BE2C (cell line): ENCODE results near the gene SON.
"Not testable (repeated sequence)": the region's sequence is repeated elsewhere in the genome, so short reads cannot be mapped to it uniquely, and the experiment has no call there.

Experiments used
- DNase-seq: peaks from one replicate; pipeline ENCODE4 v3.0.0-alpha.2; 2020
- H3K27me3 ChIP-seq: fragments of 250-450 bp; sonication (Bioruptor Pico); 2 replicates; pipeline ENCODE4 v1.5.1; 2020; ENCODE audit warnings: mild to moderate bottlenecking
- H3K36me3 ChIP-seq: fragments of 250-450 bp; sonication (Bioruptor Pico); 2 replicates; pipeline ENCODE4 v1.5.1; 2020; ENCODE audit warnings: mild to moderate bottlenecking
- H3K4me1 ChIP-seq: fragments of 250-450 bp; sonication (Bioruptor Pico); 2 replicates; pipeline ENCODE4 v1.5.1; 2020
- H3K4me3 ChIP-seq: 2 replicates; pipeline ENCODE4 v1.5.1; 2011; ENCODE audit warnings: low read depth, low read length
- H3K9me3 ChIP-seq: fragments of 250-450 bp; sonication (Bioruptor Pico); 2 replicates; pipeline ENCODE4 v1.5.1; 2020
- TF ChIP-seq, protein P1 (sequence below): IDR thresholded peaks from 2 replicates; pipeline ENCODE4 v1.5.1; 2012; ENCODE audit warnings: mild to moderate bottlenecking, low read depth, low read length

The SON gene

DNA sequence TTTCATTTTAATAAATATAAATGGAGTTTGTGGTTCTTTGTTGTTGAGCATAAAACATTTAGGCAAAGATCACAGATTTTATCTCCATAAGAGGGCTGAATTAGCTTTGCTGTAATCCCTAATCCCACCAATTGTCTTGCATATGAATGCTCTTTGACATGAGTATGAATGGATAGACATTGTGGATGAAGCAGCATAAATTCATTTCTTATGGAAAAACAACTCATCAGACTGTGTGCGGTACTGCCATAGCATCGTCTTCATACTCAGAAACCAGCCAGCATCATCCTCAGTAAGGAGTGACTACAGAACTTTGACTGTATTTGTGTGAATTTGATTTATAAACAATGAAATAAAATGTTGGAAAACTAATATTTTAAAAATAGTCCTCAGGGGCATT lies 19.6 kb downstream of the SON start:
- Histone ChIP-seq H3K4me1 (no peaks in the 10 kb centered on the region), H3K27me3 (no peaks in the 10 kb centered on the region), H3K4me3 (no peak overlapping the region), H3K9me3 (no peaks in the 10 kb centered on the region), H3K36me3 (peaks cover 92% of the 10 kb centered on the region)
- no peak for DNase-seq
- TF ChIP-seq, protein P1, sequence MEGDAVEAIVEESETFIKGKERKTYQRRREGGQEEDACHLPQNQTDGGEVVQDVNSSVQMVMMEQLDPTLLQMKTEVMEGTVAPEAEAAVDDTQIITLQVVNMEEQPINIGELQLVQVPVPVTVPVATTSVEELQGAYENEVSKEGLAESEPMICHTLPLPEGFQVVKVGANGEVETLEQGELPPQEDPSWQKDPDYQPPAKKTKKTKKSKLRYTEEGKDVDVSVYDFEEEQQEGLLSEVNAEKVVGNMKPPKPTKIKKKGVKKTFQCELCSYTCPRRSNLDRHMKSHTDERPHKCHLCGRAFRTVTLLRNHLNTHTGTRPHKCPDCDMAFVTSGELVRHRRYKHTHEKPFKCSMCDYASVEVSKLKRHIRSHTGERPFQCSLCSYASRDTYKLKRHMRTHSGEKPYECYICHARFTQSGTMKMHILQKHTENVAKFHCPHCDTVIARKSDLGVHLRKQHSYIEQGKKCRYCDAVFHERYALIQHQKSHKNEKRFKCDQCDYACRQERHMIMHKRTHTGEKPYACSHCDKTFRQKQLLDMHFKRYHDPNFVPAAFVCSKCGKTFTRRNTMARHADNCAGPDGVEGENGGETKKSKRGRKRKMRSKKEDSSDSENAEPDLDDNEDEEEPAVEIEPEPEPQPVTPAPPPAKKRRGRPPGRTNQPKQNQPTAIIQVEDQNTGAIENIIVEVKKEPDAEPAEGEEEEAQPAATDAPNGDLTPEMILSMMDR: no peak

DNA sequence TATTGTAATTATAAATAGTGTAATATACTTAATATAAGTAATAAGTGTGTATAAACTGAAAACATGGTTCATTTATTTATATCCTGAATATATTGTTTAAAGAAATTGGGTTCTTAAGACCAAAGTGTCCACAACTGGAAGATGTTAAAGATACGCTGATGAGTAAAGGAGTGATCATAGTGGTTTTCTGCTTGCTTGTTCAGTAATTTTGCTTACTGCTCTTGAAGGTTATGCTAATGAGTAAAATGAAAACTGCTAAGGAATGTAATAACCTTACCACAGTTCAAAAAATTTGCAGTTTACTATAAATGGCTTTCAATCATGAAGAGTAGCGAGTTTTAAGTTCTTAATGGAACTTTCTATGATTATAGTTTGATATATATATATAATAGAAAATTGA lies 23.7 kb downstream of the SON start:
- TF ChIP-seq, protein P1: no peak
- no peak for DNase-seq
- no peak overlapping the region for H3K4me3 ChIP-seq
- H3K27me3 ChIP-seq: no peaks in the 10 kb centered on the region
- no peaks in the 10 kb centered on the region for H3K4me1 ChIP-seq
- H3K9me3 ChIP-seq: no peaks in the 10 kb centered on the region
- peaks cover 88% of the 10 kb centered on the region for H3K36me3 ChIP-seq

DNA sequence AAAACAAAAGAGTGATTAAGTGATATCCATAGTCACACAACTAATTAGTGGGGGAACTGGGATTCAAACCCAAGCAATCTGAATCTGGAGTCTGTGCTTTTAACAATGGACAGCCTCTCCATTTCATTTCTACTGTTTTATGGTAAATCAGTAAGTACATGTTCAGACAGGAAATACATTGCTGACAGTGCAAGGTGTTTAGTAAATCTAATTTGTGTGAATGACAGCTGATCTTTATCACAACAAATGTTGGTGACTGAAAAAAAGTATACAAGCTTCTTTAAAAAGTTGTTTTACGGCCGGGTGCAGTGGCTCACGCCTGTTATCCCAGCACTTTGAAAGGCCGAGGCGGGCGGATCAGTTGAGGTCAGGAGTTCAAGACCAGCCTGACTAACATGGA lies 25.1 kb downstream of the SON start:
- Histone ChIP-seq H3K9me3 (no peaks in the 10 kb centered on the region), H3K27me3 (no peaks in the 10 kb centered on the region), H3K36me3 (peaks cover 86% of the 10 kb centered on the region), H3K4me1 (no peaks in the 10 kb centered on the region), H3K4me3 (no peak overlapping the region)
- TF ChIP-seq, protein P1: no peak
- no peak for DNase-seq

DNA sequence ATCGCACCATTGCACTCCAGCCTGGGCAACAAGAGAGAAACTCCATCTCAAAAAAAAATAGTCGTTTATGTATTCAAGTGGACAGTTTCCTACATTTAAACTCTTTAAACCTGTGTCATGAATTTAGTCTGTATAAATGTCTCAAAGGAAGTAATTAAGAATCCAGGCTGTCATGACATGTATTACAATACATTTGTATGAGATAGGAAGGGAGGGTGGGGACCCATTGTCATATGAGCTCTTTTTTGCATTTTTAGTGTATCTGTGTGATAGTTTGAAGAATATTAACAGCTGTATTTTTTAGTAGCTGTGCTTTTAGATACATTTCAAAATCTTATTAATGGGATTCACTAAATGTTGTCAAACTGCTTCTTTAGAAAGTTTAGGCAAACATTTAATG lies 25.6 kb downstream of the SON start:
- TF ChIP-seq, protein P1: no peak
- Histone ChIP-seq H3K9me3 (no peaks in the 10 kb centered on the region), H3K27me3 (no peaks in the 10 kb centered on the region), H3K4me1 (no peaks in the 10 kb centered on the region), H3K4me3 (no peak overlapping the region), H3K36me3 (peaks cover 86% of the 10 kb centered on the region)
- no peak for DNase-seq

DNA sequence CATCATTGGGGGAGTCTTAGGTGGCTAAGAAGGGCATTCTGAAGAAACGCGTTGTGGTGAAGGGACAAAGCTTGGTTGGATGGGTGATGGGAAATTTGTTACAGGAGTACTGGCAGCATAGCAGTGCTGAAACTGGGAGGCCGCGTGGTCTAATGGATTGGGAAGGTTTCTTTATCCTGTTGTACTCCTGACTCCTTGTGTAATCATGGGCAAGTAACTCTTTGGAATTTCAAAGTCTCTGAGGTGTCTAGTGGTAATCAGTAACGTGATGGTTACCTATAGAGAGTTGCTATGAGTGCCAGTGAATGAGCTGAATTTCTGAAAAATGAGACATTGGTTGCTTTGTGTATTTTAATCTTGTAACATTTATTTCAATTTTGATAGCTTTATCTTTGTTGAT lies 27.2 kb downstream of the SON start:
- DNase-seq: no peak
- H3K9me3 ChIP-seq: no peaks in the 10 kb centered on the region
- no peak overlapping the region for H3K4me3 ChIP-seq
- H3K36me3 ChIP-seq: peaks cover 91% of the 10 kb centered on the region
- TF ChIP-seq, protein P1: no peak
- no peaks in the 10 kb centered on the region for H3K4me1 ChIP-seq
- no peaks in the 10 kb centered on the region for H3K27me3 ChIP-seq

DNA sequence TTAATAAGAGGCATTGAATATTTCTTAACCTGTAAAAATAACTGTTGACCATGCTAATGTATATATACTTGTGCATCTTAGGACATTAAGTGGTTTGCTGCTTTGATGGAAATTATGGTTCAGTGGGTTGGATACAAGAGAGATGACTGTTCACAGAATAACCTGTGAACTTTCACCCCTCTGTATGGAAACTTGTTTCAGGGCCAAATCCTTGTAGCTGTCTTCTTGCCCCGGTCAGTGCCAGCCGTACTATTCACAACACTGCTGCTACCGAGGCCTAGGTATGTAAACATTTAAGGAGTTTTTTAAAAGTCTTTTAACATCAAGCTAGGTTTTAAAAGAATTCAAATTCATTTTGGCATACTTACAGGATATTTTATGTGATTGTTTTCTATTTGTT lies 29.5 kb downstream of the SON start:
- TF ChIP-seq, protein P1: no peak
- H3K4me1 ChIP-seq: no peaks in the 10 kb centered on the region
- H3K9me3 ChIP-seq: no peaks in the 10 kb centered on the region
- peaks cover 92% of the 10 kb centered on the region for H3K36me3 ChIP-seq
- H3K4me3 ChIP-seq: no peak overlapping the region
- H3K27me3 ChIP-seq: no peaks in the 10 kb centered on the region
- DNase-seq: no peak

DNA sequence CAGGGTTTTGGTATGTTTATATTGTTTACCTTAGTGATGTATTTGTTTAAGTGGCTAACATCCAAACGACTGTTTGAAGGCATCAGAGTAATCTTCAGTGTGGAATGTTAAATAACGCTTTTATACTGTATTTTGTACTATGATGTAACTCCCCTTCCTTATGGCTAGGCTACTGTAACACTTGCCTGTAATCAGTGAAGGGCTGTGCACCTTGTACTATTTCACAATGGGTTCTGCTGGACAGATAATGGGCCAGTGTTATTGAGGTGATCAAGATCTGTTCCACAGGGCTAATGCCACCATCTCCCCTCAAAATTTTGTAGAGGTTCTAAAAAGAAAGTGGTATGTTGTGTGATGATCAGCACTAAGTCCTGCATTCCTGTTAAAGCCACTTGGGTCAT lies 33.9 kb downstream of the SON start:
- H3K36me3 ChIP-seq: peaks cover 83% of the 10 kb centered on the region
- not testable (repeated sequence) for DNase-seq, H3K9me3 ChIP-seq, H3K4me1 ChIP-seq, H3K4me3 ChIP-seq, H3K27me3 ChIP-seq
